Measurements from ENCODE around the gene COL1A2. TPM values are rescaled to one million over a fixed set of nuclear protein-coding genes. Genes with fewer than 3 reads are reported as not detected.

COL1A2 gene
- total and polyA plus RNA-seq, 2 of the 4 experiments (the other 2 are of a cell fraction) = 1,211 to 4,454 TPM

GRCh38 chr7:94418851-94419250 is 24.2 kb downstream of the COL1A2 start:
- Histone ChIP-seq H3K9me1 (ENCODE audit: insufficient read depth, low read length) (peaks cover 10% of the 10 kb centered on the region), H3K4me2 (ENCODE audit: low read depth, low read length) (no peak overlapping the region), H2BK5ac (ENCODE audit: low read depth, low read length, poor library complexity, severe bottlenecking) (peak overlapping the region; percentile 99), H3K27me3 (ENCODE audit: control insufficient read depth, insufficient read depth, low read length) (no peaks in the 10 kb centered on the region), H3K36me3 (ENCODE audit: control insufficient read depth, insufficient read depth, low read length) (peaks cover 84% of the 10 kb centered on the region), H3K14ac (replicated peaks; ENCODE audit: low read depth, low read length) (peak overlapping the region; percentile 56; the same call in 1 of the 2 replicates), H2AFZ (replicated peaks; ENCODE audit: low read length, poor library complexity) (no peak overlapping the region), H3K23ac (ENCODE audit: low read depth, low read length) (peak overlapping the region; percentile 79), H2BK120ac (ENCODE audit: low read depth, low read length) (peak overlapping the region; percentile 35), H3K9ac (ENCODE audit: low read depth, low read length) (peak overlapping the region; percentile 61), H2BK20ac (ENCODE audit: low read depth, low read length) (peak overlapping the region; percentile 2; the same call in 1 of the 2 replicates), H3K79me1 (ENCODE audit: low read depth in 1 of 2, low read length in 2 of 2) (peaks cover 32 to 39% of the 10 kb centered on the region in 2 experiments), H4K20me1 (ENCODE audit: insufficient read depth, low read length) (peaks cover 36% of the 10 kb centered on the region; the same call in 1 of the 2 replicates), H2AK5ac (ENCODE audit: low read depth, low read length) (no peak overlapping the region), H2BK15ac (ENCODE audit: low read depth, low read length) (no peak overlapping the region), H4K91ac (ENCODE audit: insufficient read depth, low read depth, low read length) (peak overlapping the region; percentile 19), H3K27ac (ENCODE audit: insufficient read depth, low read length) (peak overlapping the region; percentile 100), H3K9me3 (ENCODE audit: control insufficient read depth, insufficient read depth, low read length) (no peaks in the 10 kb centered on the region), H3K56ac (ENCODE audit: extremely low read depth, insufficient read depth, low read length) (peak overlapping the region; percentile 25; the same call in 1 of the 2 replicates), H3K4me1 (ENCODE audit: control insufficient read depth, insufficient read depth, low read length) (peaks cover 24% of the 10 kb centered on the region), H3K18ac (ENCODE audit: low read depth, low read length) (peak overlapping the region; percentile 90), H3K4ac (ENCODE audit: low read depth, low read length) (peak overlapping the region; percentile 66), H4K5ac (ENCODE audit: low read depth, low read length) (peak overlapping the region; percentile 93), H3K4me3 (ENCODE audit: insufficient read depth, low read depth, low read length) (no peak overlapping the region), H4K8ac (ENCODE audit: low read depth in 2 of 2, low read length in 2 of 2) (peak overlapping the region; percentile 48 to 62; a peak in 3 of 4 replicates), H2AK9ac (replicated peaks; ENCODE audit: low read depth, low read length, poor library complexity) (no peak overlapping the region)
- DNase-seq (peak; percentile 0), ATAC-seq (ENCODE audit: low read depth) (no peak)
- in situ Hi-C loops (cut with MboI; ENCODE audit: low sequenced_read_pairs) (no loop called here), dilution Hi-C loops (cut with HindIII; ENCODE audit: low sequenced_read_pairs, unreplicated experiment) (no loop called here), intact Hi-C loops (cut with micrococcal nuclease) (no loop called here)
- TF ChIP-seq BHLHE40 (IDR thresholded peaks at IDR 0.05; ENCODE audit: low read depth, low read length) = no peak
- no peak for TF ChIP-seq MAFK (IDR thresholded peaks at IDR 0.05; ENCODE audit: low read depth, low read length)
- no peak for TF ChIP-seq CHD1 (IDR thresholded peaks at IDR 0.05; ENCODE audit: low read depth, low read length)
- TF ChIP-seq CEBPB (IDR thresholded peaks at IDR 0.05; ENCODE audit: low read depth, low read length) = no peak
- no peak for TF ChIP-seq FOS (IDR thresholded peaks at IDR 0.05; ENCODE audit: low read depth, low read length)
- TF ChIP-seq, protein P1, sequence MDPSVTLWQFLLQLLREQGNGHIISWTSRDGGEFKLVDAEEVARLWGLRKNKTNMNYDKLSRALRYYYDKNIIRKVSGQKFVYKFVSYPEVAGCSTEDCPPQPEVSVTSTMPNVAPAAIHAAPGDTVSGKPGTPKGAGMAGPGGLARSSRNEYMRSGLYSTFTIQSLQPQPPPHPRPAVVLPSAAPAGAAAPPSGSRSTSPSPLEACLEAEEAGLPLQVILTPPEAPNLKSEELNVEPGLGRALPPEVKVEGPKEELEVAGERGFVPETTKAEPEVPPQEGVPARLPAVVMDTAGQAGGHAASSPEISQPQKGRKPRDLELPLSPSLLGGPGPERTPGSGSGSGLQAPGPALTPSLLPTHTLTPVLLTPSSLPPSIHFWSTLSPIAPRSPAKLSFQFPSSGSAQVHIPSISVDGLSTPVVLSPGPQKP (IDR thresholded peaks at IDR 0.05; ENCODE audit: borderline replicate concordance, low read depth, low read length) = no peak
- TF ChIP-seq MXI1 (IDR thresholded peaks at IDR 0.05; ENCODE audit: borderline replicate concordance, low read depth, low read length) = no peak
- TF ChIP-seq NFE2L2 (IDR thresholded peaks at IDR 0.05; ENCODE audit: low read depth, low read length) = no peak
- TF ChIP-seq RFX5 (IDR thresholded peaks at IDR 0.05; ENCODE audit: low read depth, low read length) = no peak
- TF ChIP-seq, protein P2, sequence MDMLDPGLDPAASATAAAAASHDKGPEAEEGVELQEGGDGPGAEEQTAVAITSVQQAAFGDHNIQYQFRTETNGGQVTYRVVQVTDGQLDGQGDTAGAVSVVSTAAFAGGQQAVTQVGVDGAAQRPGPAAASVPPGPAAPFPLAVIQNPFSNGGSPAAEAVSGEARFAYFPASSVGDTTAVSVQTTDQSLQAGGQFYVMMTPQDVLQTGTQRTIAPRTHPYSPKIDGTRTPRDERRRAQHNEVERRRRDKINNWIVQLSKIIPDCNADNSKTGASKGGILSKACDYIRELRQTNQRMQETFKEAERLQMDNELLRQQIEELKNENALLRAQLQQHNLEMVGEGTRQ (IDR thresholded peaks at IDR 0.05; ENCODE audit: low read depth, low read length) = no peak
- POLR2A ChIA-PET (ENCODE audit: unreplicated experiment) = no interaction called here
- BruUV-seq (replicated peaks) = no TSS peak
- CTCF ChIA-PET = interaction anchor here (0.6 to 1.3 kb wide), 3 partner anchors 123 to 526 kb away, joined by 3 to 4 read pairs (median 4); no protein-coding TSS in a partner anchor
- 66% methylated on average over 3 of the region's 5 CpGs; no CpG with 5 or more reads in 1 of the 2 experiments for WGBS, 2 experiments (ENCODE audit: extremely low coverage in 2 of 2, insufficient read length in 1 of 2)
